DOHH2 (cell line): ENCODE measurements around the gene LRRC27.
"Not testable (repeated sequence)": the region's sequence is repeated elsewhere in the genome, so short reads cannot be mapped to it uniquely, and the experiment has no call there.

ENCODE experiments used
- H3F3A ChIP-seq: fragments of 200-600 bp; sonication (generic), shearing (Covaris generic); 2 replicates; pipeline ENCODE4 v1.6.0; 2016; ENCODE audit warnings: antibody characterized with exemption, mild to moderate bottlenecking; ENCODE audit not compliant: control insufficient read depth, insufficient read depth
- H3K27ac ChIP-seq: fragments of 200-600 bp; sonication (generic); 2 replicates; pipeline ENCODE4 v1.5.1; 2014; ENCODE audit warnings: low read depth, mild to moderate bottlenecking, low read length, moderate library complexity
- H3K27me3 ChIP-seq: fragments of 200-600 bp; sonication (generic); 2 replicates; pipeline ENCODE4 v1.6.1; 2014; ENCODE audit warnings: mild to moderate bottlenecking, low read length, mixed read lengths; ENCODE audit not compliant: control insufficient read depth
- H3K36me3 ChIP-seq: fragments of 200-600 bp; sonication (generic); 2 replicates; pipeline ENCODE4 v1.6.1; 2014; ENCODE audit warnings: mild to moderate bottlenecking, low read length, moderate library complexity, mixed read lengths; ENCODE audit not compliant: control insufficient read depth
- H3K4me1 ChIP-seq: fragments of 200-600 bp; sonication (generic); 2 replicates; pipeline ENCODE4 v1.6.1; 2014; ENCODE audit warnings: mild to moderate bottlenecking, low read length, mixed read lengths; ENCODE audit not compliant: control insufficient read depth
- H3K4me2 ChIP-seq: fragments of 200-600 bp; sonication (generic); 2 replicates; pipeline ENCODE4 v1.6.0; 2014; ENCODE audit warnings: mild to moderate bottlenecking, low read length, moderate library complexity
- H3K4me3 ChIP-seq: fragments of 200-600 bp; sonication (generic); 2 replicates; pipeline ENCODE4 v1.5.1; 2014; ENCODE audit warnings: mild to moderate bottlenecking, low read length, mixed read lengths
- H3K79me2 ChIP-seq: fragments of 200-600 bp; sonication (generic); 2 replicates; pipeline ENCODE4 v1.6.1; 2014; ENCODE audit warnings: mild to moderate bottlenecking, low read length, mixed read lengths; ENCODE audit not compliant: control insufficient read depth
- H3K9me2 ChIP-seq: fragments of 200-600 bp; sonication (generic); replicated peaks from 2 replicates; pipeline ENCODE4 v1.6.1; 2014; ENCODE audit warnings: mild to moderate bottlenecking, low read length, mixed read lengths; ENCODE audit not compliant: control insufficient read depth
- H3K9me3 ChIP-seq: fragments of 200-600 bp; sonication (generic); 2 replicates; pipeline ENCODE4 v1.6.1; 2014; ENCODE audit warnings: antibody characterized with exemption, low read length, mixed read lengths; ENCODE audit not compliant: control insufficient read depth, insufficient read depth
- H4K20me1 ChIP-seq: fragments of 200-600 bp; sonication (generic); 2 replicates; pipeline ENCODE4 v1.6.0; 2014; ENCODE audit warnings: low read depth, mild to moderate bottlenecking, antibody characterized with exemption, low read length, moderate library complexity; ENCODE audit not compliant: control insufficient read depth, insufficient read depth
- CTCF ChIP-seq: fragments of 200-600 bp; sonication (generic); IDR thresholded peaks from one replicate; pipeline ENCODE4 v1.5.1; 2014; ENCODE audit warnings: antibody characterized with exemption, mild to moderate bottlenecking, low read depth, low read length; ENCODE audit not compliant: poor library complexity, severe bottlenecking
- EZH2phosphoT487 ChIP-seq: fragments of 200-600 bp; sonication (generic); IDR thresholded peaks from 2 replicates; pipeline ENCODE4 v1.6.1; 2017; ENCODE audit warnings: borderline replicate concordance, mild to moderate bottlenecking, antibody characterized with exemption, low read length, moderate library complexity, mixed read lengths

LRRC27 gene

GRCh38 chr10:132311338-132311939 lies 20.6 kb upstream of the LRRC27 start:
- no peaks in the 10 kb centered on the region for H3K79me2 ChIP-seq
- no peaks in the 10 kb centered on the region for H3K9me2 ChIP-seq
- H3K4me3 ChIP-seq, result no peak overlapping the region
- no peaks in the 10 kb centered on the region for H3K4me1 ChIP-seq
- TF ChIP-seq CTCF (no peak), EZH2phosphoT487 (no peak)
- no peaks in the 10 kb centered on the region for H3F3A ChIP-seq
- H3K27ac ChIP-seq, result no peak overlapping the region
- H3K36me3 ChIP-seq, result no peaks in the 10 kb centered on the region
- H3K4me2 ChIP-seq, result no peak overlapping the region
- H3K27me3 ChIP-seq, result peaks cover 16% of the 10 kb centered on the region
- no peaks in the 10 kb centered on the region for H3K9me3 ChIP-seq
- no peaks in the 10 kb centered on the region for H4K20me1 ChIP-seq

GRCh38 chr10:132313305-132313704 lies 18.7 kb upstream of the LRRC27 start:
- H3K4me3 ChIP-seq, result no peak overlapping the region
- H3K79me2 ChIP-seq, result no peaks in the 10 kb centered on the region
- H4K20me1 ChIP-seq, result no peaks in the 10 kb centered on the region
- H3K9me2 ChIP-seq, result no peaks in the 10 kb centered on the region
- no peaks in the 10 kb centered on the region for H3K9me3 ChIP-seq
- H3K27ac ChIP-seq, result no peak overlapping the region
- no peak overlapping the region for H3K4me2 ChIP-seq
- no peaks in the 10 kb centered on the region for H3F3A ChIP-seq
- TF ChIP-seq CTCF (no peak), EZH2phosphoT487 (no peak)
- H3K36me3 ChIP-seq, result no peaks in the 10 kb centered on the region
- H3K27me3 ChIP-seq, result peaks cover 6% of the 10 kb centered on the region; the same call in 1 of the 2 replicates
- H3K4me1 ChIP-seq, result no peaks in the 10 kb centered on the region

- no peak overlapping the region for H3K4me3 ChIP-seq
- peaks cover 3% of the 10 kb centered on the region; the same call in 1 of the 2 replicates for H3K27me3 ChIP-seq
- H3F3A ChIP-seq, result no peaks in the 10 kb centered on the region
- H3K4me2 ChIP-seq, result no peak overlapping the region
- no peaks in the 10 kb centered on the region for H3K36me3 ChIP-seq
- no peaks in the 10 kb centered on the region for H3K9me3 ChIP-seq
- H3K79me2 ChIP-seq, result no peaks in the 10 kb centered on the region
- H3K27ac ChIP-seq, result no peak overlapping the region
- TF ChIP-seq EZH2phosphoT487 (no peak), CTCF (no peak)
- H4K20me1 ChIP-seq, result no peaks in the 10 kb centered on the region
- H3K4me1 ChIP-seq, result no peaks in the 10 kb centered on the region
- H3K9me2 ChIP-seq, result no peaks in the 10 kb centered on the region
Measured at GRCh38 chr10:132313865-132314264, 18.1 kb upstream of the LRRC27 start.

- Histone ChIP-seq H3K4me2 (no peak overlapping the region), H3K9me2 (no peaks in the 10 kb centered on the region), H3K27ac (no peak overlapping the region), H3K36me3 (no peaks in the 10 kb centered on the region), H4K20me1 (no peaks in the 10 kb centered on the region), H3K4me3 (no peak overlapping the region), H3K4me1 (no peaks in the 10 kb centered on the region), H3K79me2 (no peaks in the 10 kb centered on the region), H3K9me3 (no peaks in the 10 kb centered on the region), H3F3A (no peaks in the 10 kb centered on the region), H3K27me3 (no peaks in the 10 kb centered on the region)
- no peak for TF ChIP-seq CTCF
- no peak for TF ChIP-seq EZH2phosphoT487
Measured at GRCh38 chr10:132314336-132314735, 17.7 kb upstream of the LRRC27 start.

GRCh38 chr10:132314881-132315280 lies 17.1 kb upstream of the LRRC27 start:
- H3K9me2 ChIP-seq, H3K36me3 ChIP-seq, H3K4me3 ChIP-seq, H4K20me1 ChIP-seq, H3K4me1 ChIP-seq, H3K9me3 ChIP-seq, H3K4me2 ChIP-seq, H3F3A ChIP-seq, H3K27me3 ChIP-seq, H3K79me2 ChIP-seq, H3K27ac ChIP-seq: not testable (repeated sequence)
